PC-3 (cell line): ENCODE results near the gene TRIM10.

Experiments
- EZH2 ChIP-seq: fragments of 300-600 bp; sonication (generic); IDR thresholded peaks from one replicate; pipeline ENCODE4 v1.6.1; 2017; ENCODE audit warnings: antibody characterized with exemption, mild to moderate bottlenecking, low read length; ENCODE audit not compliant: unreplicated experiment
- EZH2phosphoT487 ChIP-seq: fragments of 300-600 bp; sonication (generic); IDR thresholded peaks from 2 replicates; pipeline ENCODE4 v1.6.1; 2018; ENCODE audit warnings: mild to moderate bottlenecking, antibody characterized with exemption, low read length, borderline replicate concordance
- TF ChIP-seq, protein P1 (sequence below): fragments of 300-600 bp; sonication (generic); conservative IDR thresholded peaks from 2 replicates; pipeline ENCODE4 v1.5.1; 2017; ENCODE audit warnings: antibody characterized with exemption, low read depth, mild to moderate bottlenecking, low read length

DNA sequence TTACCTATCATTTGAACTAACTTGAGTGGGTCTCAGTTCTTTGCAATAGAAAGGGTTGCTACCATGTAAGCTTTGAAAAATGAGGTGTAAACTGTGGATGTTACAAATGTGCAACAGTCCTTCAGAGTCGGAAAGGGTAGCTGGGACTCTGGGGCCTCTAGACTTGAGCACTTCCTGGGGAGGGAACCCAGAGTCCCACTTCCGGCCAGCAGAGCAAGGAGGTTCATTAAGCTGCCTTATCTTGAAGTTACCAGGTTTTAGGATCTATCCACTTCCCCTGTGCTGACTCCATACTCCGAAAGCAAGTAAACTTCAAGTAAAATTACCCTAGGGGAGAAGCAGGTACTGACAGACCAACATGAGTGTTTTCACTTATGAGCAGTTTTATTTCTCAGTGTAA is 9.4 kb downstream of the TRIM10 start:
- TF ChIP-seq, protein P1, sequence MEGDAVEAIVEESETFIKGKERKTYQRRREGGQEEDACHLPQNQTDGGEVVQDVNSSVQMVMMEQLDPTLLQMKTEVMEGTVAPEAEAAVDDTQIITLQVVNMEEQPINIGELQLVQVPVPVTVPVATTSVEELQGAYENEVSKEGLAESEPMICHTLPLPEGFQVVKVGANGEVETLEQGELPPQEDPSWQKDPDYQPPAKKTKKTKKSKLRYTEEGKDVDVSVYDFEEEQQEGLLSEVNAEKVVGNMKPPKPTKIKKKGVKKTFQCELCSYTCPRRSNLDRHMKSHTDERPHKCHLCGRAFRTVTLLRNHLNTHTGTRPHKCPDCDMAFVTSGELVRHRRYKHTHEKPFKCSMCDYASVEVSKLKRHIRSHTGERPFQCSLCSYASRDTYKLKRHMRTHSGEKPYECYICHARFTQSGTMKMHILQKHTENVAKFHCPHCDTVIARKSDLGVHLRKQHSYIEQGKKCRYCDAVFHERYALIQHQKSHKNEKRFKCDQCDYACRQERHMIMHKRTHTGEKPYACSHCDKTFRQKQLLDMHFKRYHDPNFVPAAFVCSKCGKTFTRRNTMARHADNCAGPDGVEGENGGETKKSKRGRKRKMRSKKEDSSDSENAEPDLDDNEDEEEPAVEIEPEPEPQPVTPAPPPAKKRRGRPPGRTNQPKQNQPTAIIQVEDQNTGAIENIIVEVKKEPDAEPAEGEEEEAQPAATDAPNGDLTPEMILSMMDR = no peak
- TF ChIP-seq EZH2phosphoT487 (no peak), EZH2 (no peak)
